ENCODE measurements around the gene FAM174C. TPM values are rescaled to one million over a fixed set of nuclear protein-coding genes. Genes with fewer than 3 reads are reported as not detected.

The FAM174C gene
- 13.7 TPM for polyA plus RNA-seq (ENCODE audit: insufficient read length)

- DNase-seq (ENCODE audit: low read depth) = peak; percentile 83
These were observed at the start of gene FAM174C for GRCh38 chr19:1275260-1275975. Gene FAM174C, plus strand, starts transcription at chr19:1275530. Its CDS starts 20 bp downstream, at chr19:1275550.

- DNase-seq (ENCODE audit: low read depth) = no peak
These were observed 49.2 kb upstream of the FAM174C start for GRCh38 chr19:1226227-1226518.

- no peak for DNase-seq (ENCODE audit: low read depth)
These were observed 48.6 kb upstream of the FAM174C start for GRCh38 chr19:1226522-1227303.

- no peak for DNase-seq (ENCODE audit: low read depth)
These were observed 47.9 kb upstream of the FAM174C start for GRCh38 chr19:1227304-1228054.

GRCh38 chr19:1228161-1228957 is 47.0 kb upstream of the FAM174C start:
- no peak for DNase-seq (ENCODE audit: low read depth)

- no peak for DNase-seq (ENCODE audit: low read depth)
These were observed 46.0 kb upstream of the FAM174C start for GRCh38 chr19:1229056-1229923.

GRCh38 chr19:1229924-1230782 is 45.2 kb upstream of the FAM174C start:
- no peak for DNase-seq (ENCODE audit: low read depth)

GRCh38 chr19:1230783-1231489 is 44.4 kb upstream of the FAM174C start:
- DNase-seq (ENCODE audit: low read depth) = no peak

- DNase-seq (ENCODE audit: low read depth) = no peak
These were observed 43.3 kb upstream of the FAM174C start for GRCh38 chr19:1231729-1232637.

- DNase-seq (ENCODE audit: low read depth) = no peak
These were observed 42.7 kb upstream of the FAM174C start for GRCh38 chr19:1232652-1233072.

- no peak for DNase-seq (ENCODE audit: low read depth)
These were observed 42.1 kb upstream of the FAM174C start for GRCh38 chr19:1233115-1233667.

- DNase-seq (ENCODE audit: low read depth) = no peak
These were observed 41.0 kb upstream of the FAM174C start for GRCh38 chr19:1234051-1234954.

GRCh38 chr19:1234955-1235380 is 40.4 kb upstream of the FAM174C start:
- no peak for DNase-seq (ENCODE audit: low read depth)

- no peak for DNase-seq (ENCODE audit: low read depth)
These were observed 39.4 kb upstream of the FAM174C start for GRCh38 chr19:1235625-1236538.

- DNase-seq (ENCODE audit: low read depth) = no peak
These were observed 38.8 kb upstream of the FAM174C start for GRCh38 chr19:1236576-1236975.
